ENCODE results near the gene STAMBP.

The STAMBP gene

DNA sequence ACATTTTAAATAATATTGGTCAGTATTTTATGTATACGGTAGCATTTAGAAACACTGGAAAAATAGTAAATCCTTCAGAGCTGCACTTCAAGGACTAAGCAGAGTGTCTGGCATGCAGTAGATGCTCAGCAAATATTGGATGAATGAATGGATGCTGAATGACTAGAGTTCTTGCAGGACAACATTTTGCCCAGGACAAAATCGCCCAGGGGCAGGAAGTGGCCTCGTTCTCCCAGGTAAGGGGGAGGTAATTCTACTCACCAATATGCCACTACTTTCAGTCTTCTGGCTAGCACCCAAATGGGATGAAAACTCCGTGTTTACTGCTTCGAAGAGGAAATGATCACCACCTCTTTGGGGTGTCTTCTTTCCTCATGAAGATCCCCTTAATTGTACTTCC is 93.9 kb downstream of the STAMBP start:
- TF ChIP-seq, protein P1, sequence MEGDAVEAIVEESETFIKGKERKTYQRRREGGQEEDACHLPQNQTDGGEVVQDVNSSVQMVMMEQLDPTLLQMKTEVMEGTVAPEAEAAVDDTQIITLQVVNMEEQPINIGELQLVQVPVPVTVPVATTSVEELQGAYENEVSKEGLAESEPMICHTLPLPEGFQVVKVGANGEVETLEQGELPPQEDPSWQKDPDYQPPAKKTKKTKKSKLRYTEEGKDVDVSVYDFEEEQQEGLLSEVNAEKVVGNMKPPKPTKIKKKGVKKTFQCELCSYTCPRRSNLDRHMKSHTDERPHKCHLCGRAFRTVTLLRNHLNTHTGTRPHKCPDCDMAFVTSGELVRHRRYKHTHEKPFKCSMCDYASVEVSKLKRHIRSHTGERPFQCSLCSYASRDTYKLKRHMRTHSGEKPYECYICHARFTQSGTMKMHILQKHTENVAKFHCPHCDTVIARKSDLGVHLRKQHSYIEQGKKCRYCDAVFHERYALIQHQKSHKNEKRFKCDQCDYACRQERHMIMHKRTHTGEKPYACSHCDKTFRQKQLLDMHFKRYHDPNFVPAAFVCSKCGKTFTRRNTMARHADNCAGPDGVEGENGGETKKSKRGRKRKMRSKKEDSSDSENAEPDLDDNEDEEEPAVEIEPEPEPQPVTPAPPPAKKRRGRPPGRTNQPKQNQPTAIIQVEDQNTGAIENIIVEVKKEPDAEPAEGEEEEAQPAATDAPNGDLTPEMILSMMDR (IDR thresholded peaks at IDR 0.05; ENCODE audit: borderline replicate concordance, insufficient read depth, low read depth, low read length), result no peak

More for the DNA sequence above, 93.9 kb downstream of the STAMBP start:
- no peak overlapping the region for H3K4me3 ChIP-seq (ENCODE audit: low read depth, low read length)

Data from GM12875 (cell line).